ENCODE results near the gene WDR82.

DNA sequence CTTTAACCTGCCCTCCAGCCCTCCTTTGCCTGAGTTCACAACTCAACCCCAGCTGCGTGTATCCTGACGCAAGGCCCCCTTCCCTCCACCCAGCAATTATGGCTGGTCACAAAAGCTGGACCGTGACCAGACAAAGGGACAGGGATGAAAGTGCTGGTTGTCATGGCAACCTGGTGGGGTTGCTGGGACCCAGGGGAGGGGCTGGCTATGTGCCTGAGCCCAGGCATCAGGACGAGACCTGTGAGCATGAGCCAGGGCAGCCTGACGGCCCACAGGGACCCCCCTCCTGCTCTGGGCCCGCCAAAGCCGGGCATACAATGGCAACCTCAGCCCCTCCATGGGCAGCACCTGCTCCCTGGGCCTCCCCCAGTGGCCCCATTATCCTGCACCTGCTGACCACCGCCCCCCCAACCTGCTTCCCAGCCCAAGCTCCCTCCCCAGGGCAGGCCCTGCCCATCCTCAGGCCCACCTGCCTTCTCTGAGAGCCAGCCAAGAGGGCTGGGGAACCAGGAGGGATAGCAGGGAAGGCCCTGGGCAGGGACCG lies 33.2 kb upstream of the WDR82 start:
- TF ChIP-seq RAD21 (IDR thresholded peaks at IDR 0.05; ENCODE audit: insufficient read depth, low read depth, low read length), result no peak
- TF ChIP-seq NFXL1 (IDR thresholded peaks at IDR 0.05; ENCODE audit: borderline replicate concordance), result no peak
- no peak for TF ChIP-seq POLR2AphosphoS5 (IDR thresholded peaks at IDR 0.05; ENCODE audit: low read length)
- no peak for TF ChIP-seq ATF2 (IDR thresholded peaks at IDR 0.05; ENCODE audit: low read length)
- no peak for TF ChIP-seq MYB (IDR thresholded peaks at IDR 0.05; ENCODE audit: borderline replicate concordance, low read depth, low read length)
- no peak for TF ChIP-seq CHD4 (IDR thresholded peaks at IDR 0.05)
- no peak for TF ChIP-seq SRF (IDR thresholded peaks at IDR 0.05; ENCODE audit: low read depth in 2 of 2, low read length in 2 of 2)
- TF ChIP-seq, protein P1, sequence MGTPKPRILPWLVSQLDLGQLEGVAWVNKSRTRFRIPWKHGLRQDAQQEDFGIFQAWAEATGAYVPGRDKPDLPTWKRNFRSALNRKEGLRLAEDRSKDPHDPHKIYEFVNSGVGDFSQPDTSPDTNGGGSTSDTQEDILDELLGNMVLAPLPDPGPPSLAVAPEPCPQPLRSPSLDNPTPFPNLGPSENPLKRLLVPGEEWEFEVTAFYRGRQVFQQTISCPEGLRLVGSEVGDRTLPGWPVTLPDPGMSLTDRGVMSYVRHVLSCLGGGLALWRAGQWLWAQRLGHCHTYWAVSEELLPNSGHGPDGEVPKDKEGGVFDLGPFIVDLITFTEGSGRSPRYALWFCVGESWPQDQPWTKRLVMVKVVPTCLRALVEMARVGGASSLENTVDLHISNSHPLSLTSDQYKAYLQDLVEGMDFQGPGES (IDR thresholded peaks at IDR 0.05), result no peak
- no peak for TF ChIP-seq ZNF24 (IDR thresholded peaks at IDR 0.05)
- no peak for TF ChIP-seq POLR2A (IDR thresholded peaks at IDR 0.05; ENCODE audit: low read depth, low read length)
